ENCODE results near the gene TRAF3.

DNA sequence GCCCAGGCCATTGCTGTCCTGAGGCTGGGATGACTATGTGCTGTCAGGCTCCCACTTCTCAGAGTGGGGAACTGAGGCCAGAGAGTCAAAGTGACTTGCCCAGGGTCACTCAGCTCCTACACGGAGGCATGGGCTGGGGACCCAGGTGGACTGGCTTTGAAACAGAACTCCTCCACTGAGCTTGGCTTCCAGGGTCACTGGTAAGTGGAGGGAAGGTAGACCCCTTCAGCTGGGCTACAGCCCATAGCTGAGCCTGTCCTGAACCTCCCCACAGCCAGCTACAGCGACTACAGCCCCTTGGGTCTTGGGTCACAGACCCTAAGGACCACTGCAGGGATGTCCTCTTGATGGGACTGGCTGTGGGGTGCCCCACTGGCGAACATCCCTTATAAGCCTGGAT, 40.3 kb upstream of the TRAF3 start:
- TF ChIP-seq EZH2phosphoT487 (conservative IDR thresholded peaks at IDR 0.05; ENCODE audit: low read length): no peak
- TF ChIP-seq, protein P1, sequence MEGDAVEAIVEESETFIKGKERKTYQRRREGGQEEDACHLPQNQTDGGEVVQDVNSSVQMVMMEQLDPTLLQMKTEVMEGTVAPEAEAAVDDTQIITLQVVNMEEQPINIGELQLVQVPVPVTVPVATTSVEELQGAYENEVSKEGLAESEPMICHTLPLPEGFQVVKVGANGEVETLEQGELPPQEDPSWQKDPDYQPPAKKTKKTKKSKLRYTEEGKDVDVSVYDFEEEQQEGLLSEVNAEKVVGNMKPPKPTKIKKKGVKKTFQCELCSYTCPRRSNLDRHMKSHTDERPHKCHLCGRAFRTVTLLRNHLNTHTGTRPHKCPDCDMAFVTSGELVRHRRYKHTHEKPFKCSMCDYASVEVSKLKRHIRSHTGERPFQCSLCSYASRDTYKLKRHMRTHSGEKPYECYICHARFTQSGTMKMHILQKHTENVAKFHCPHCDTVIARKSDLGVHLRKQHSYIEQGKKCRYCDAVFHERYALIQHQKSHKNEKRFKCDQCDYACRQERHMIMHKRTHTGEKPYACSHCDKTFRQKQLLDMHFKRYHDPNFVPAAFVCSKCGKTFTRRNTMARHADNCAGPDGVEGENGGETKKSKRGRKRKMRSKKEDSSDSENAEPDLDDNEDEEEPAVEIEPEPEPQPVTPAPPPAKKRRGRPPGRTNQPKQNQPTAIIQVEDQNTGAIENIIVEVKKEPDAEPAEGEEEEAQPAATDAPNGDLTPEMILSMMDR (IDR thresholded peaks at IDR 0.05; ENCODE audit: insufficient read depth, low read length, poor library complexity, severe bottlenecking): no peak
